CD4-positive, alpha-beta T cell treated with Interleukin-4 for 1 hour (primary cell): Measurements from ENCODE around the gene PAGE2.
"Not testable (repeated sequence)": the region's sequence is repeated elsewhere in the genome, so short reads cannot be mapped to it uniquely, and the experiment has no call there.

Source experiments
- DNase-seq, 2 donors: peaks; one replicate each; pipeline ENCODE4 v3.0.0-alpha.2; 2020 to 2022

The PAGE2 gene

GRCh38 chrX:55127692-55128091 lies 38.9 kb downstream of the PAGE2 start:
- no peak for DNase-seq

- DNase-seq: no peak
Measured at GRCh38 chrX:55129361-55129760, 40.5 kb downstream of the PAGE2 start.

GRCh38 chrX:55130481-55130880 lies 41.7 kb downstream of the PAGE2 start:
- DNase-seq: no peak

GRCh38 chrX:55132416-55132815 lies 43.6 kb downstream of the PAGE2 start:
- DNase-seq: no peak

- DNase-seq: peak; percentile 21 to 22
Measured at GRCh38 chrX:55135171-55135570, 46.4 kb downstream of the PAGE2 start.

GRCh38 chrX:55140800-55141199 lies 52.0 kb downstream of the PAGE2 start:
- not testable (repeated sequence) for DNase-seq
